ENCODE data around the gene CAPN8.
A peak's percentile ranks its signal among the peaks of the same experiment; 100 is the strongest.

CAPN8 gene

DNA sequence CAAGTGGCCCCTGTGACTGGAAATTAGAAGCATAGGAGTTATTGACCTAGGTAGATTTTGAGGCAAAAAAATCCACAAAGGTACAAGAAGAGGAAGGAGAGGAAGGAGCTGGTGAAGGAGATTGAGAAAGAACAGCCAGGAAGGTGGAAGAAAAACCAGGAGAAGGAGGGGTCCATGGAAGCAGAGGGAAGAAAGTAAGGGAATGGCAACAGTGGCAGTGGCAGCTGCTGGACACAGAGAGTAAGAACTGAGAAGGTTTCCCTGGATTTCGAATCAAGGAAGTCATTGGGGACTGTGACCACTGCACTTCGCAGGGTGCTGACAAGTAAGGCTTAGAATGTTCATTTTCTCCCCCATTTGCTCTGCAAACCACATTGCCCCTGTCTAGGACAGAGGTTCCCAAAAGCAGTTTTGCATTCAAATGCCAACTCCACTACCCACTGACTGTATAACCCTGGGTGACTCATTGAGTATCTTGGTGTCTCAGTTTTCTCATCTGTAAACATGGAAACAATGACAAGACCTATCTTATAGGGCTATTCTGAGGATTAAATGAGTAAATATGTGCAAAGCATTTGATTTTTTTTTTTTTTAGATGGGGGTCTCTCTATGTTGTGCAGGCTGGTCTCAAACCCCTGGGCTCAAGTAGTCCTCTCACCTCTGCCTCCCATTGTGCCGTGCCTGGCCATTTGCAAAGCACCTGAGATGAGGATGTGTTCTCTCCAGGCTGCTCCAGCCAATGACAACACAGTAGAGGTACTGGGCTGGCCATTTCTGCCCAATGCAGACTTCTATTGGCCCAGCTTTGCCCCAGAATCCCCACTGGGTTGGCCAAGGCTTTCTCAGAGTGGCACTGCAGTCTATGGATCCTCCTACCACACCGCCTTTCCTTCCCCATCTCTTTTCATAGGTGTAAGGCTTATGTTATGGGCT, 37.5 kb upstream of the CAPN8 start:
- no peak for DNase-seq (ENCODE audit: low spot score)

DNA sequence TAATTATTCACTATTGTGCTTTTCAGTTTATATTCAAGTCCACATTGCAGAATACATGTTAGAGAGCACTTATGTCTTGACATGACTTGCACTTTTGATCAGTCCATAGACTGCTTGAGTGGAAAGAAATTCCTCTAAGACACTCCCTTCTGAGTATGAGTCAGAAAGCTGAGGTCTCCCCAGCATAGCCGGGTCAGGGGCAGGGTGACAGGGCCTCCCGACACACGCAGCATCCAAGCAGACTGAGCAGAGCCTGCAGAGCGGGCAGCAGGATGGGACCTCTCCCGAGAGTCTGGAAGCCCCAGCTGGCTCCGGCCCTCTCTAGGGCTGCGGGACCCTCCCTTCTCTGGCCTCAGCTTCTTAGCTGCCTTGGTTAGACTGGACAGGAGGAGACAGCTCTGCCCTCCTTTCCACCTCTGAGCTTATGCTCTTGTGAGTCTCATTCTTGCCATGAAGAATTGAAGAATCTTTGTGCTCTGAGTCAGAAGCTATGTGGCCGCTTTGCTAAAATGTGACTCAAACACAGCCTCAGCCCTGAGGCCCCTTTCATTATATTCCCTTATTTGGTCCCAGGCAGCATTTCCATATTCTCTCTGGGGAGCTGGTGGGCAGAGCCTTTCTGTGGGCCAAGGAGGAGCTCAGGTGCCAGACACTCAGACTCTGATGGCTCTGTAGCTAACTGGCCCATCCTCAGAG, 35.6 kb upstream of the CAPN8 start:
- DNase-seq (ENCODE audit: low spot score): no peak

DNA sequence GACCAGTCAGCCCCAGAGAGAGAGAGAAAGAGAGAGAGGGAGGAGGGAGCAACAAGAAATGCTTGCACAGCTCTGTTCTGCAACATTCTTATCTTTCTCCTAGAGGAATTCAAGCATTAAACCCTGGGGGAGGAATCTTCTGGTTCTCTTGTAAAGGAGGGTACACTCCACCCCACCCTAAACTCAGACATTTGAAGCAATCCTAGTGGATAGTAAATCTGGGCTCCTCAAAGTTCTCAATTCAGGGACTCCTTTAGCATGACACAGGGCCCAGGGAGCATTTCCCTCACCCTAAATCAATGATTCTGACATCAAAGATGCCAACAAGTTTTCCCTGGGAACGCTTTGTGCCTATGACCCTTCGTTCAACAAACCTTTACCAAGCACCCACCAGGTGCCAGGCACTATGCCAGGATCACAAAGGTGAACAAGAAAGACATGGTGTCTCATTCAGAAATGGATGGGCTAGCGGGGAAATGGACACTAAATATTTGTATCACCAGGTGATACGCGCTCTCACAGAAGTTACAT, 35.0 kb upstream of the CAPN8 start:
- DNase-seq (ENCODE audit: low spot score): no peak

DNA sequence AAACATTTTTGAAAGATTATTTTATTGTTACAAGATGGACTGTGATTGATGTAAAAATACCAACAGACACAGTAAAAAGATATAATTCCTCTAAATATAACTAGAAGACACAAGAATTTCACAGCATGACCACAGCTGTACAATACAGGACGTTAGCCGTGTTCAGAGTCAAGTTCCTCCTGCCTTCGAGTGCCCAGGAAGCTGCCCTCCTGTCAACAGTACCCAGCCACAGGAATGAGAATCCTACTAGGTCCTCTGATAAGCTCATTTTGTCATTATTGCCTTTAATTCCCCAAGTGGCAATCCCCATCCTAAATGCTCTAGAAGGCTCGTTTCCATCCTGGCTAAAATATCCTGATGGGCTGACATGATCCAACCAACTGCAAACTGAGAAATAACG, 30.4 kb upstream of the CAPN8 start:
- DNase-seq (ENCODE audit: low spot score): no peak

- DNase-seq (ENCODE audit: low spot score): no peak
Observed at GRCh38 chr1:223695014-223695548, 29.6 kb upstream of the CAPN8 start.

DNA sequence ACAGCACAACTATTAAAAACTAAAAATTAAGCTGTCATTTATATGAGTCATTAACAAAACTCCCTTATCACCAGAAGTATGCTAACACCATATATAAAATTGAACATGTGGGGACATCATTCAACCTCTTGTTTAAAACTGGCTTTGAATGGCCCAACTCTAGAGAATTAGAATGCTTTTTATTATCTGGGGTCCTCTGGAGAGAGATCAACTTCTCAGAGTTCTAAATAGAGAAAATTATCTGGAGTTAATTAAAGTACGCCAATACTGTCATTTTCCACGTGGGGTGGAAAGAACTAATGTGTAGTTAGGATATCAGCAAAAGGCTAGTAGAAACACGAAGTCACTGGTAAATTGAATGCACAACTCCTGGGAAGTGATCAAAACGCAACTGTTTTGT, 25.6 kb upstream of the CAPN8 start:
- no peak for DNase-seq (ENCODE audit: low spot score)

- no peak for DNase-seq (ENCODE audit: low spot score)
Observed at GRCh38 chr1:223684488-223684792, 18.9 kb upstream of the CAPN8 start.

- peak; percentile 26 for DNase-seq (ENCODE audit: low spot score)
Observed at GRCh38 chr1:223683586-223684487, 18.3 kb upstream of the CAPN8 start.

GRCh38 chr1:223682502-223682901, 17.0 kb upstream of the CAPN8 start:
- no peak for DNase-seq (ENCODE audit: low spot score)

GRCh38 chr1:223680188-223680587, 14.7 kb upstream of the CAPN8 start:
- no peak for DNase-seq (ENCODE audit: low spot score)

DNA sequence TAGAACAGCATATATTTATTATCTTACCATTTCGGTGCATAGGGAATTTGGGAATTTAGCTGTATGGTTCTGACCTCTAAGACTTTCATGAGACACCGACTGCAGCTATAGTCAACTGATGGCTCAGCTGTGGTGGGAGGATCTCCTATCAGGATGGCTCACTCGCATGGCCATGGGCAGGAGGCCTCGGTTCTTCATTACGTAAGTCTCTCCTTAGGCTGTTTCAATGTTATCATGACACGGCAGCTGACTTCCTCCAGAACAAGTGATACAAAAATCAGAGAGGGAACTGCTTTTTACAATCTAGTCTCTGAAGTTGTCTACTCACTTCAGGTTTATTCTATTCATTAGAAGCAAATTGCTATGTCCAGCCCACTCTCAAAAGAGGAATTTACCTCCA, 13.3 kb upstream of the CAPN8 start:
- DNase-seq (ENCODE audit: low spot score): no peak

DNA sequence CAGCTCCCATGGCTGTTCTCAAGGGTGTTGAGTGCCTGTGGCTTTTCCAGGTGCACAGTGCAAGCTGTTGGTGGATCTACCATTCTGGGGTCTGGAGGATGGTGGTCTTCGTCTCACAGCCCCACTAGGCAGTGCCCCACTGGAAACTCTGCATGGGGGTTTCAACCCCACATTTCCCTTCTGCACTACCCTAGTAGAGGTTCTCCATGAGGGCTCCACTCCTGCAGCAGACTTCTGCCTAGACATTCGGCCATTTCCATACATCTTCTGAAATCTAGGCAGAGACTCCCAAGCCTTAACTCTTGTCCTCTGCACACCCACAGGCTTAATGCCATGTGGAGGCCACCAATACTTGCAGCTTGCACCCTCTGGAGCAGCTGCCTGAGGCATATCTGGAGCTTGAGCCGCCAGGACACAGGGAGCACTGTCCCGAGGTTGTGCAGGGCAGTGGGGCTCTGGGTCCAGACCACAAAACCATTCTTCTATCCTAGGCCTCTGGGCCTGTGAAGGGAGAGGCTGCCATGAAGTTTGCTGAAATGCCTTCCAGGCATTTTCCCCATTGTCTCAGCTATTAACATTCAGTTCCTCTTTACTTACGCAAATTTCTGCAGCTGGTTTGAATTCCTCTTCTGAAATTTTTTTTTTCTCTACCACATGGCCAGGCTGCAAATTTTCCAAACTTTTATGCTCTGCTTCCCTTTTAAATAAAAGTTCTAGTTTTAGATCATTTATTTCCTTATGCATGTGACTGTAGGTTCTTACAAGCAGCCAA, 8.8 kb upstream of the CAPN8 start:
- DNase-seq (ENCODE audit: low spot score): no peak

GRCh38 chr1:223670458-223671159, 5.1 kb upstream of the CAPN8 start:
- DNase-seq (ENCODE audit: low spot score): peak; percentile 27

GRCh38 chr1:223669003-223669795, 3.7 kb upstream of the CAPN8 start:
- DNase-seq (ENCODE audit: low spot score): no peak

- DNase-seq (ENCODE audit: low spot score): no peak
Observed at GRCh38 chr1:223667484-223668182, 2.1 kb upstream of the CAPN8 start.

DNA sequence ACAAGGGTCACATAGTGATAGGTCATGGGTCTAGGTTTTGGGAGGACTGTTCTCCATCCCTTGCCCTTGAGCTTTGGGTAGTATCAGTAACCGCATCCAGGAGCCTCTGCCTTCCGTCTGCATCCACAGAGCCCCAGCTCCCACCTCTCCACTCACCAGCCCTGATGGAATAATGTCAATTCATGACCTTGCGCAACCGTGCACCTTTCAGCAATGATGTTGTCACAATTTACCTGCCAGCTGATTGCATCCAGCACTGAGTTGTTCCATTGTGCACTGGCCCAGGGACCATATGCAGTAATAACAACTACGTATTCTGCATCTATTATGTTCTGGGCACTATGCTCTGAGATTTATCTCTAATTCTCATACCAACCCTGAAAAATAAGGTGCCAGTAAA, 1.4 kb downstream of the CAPN8 start:
- DNase-seq (ENCODE audit: low spot score): no peak

- DNase-seq (ENCODE audit: low spot score): no peak
Observed at GRCh38 chr1:223662943-223663342, 2.6 kb downstream of the CAPN8 start.

DNA sequence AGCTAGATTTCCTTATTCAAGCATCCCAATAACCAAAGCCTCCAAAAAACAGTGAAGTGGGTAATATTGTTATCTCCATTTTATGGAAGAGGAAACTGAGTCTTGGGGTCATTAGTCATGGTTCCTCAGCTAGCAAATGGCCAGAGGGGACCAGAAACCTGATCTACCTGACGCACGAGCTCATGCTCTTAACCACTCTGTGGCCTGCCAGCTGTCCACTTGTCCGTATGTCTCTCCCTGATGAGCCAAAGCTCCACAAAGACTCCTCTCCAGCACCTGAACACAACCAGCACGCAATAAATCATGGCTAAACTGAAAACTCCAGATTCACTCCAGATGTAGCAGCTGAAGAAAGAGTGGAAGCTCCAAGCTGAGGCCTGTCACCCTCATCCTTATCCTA, 5.8 kb downstream of the CAPN8 start:
- no peak for DNase-seq (ENCODE audit: low spot score)

DNA sequence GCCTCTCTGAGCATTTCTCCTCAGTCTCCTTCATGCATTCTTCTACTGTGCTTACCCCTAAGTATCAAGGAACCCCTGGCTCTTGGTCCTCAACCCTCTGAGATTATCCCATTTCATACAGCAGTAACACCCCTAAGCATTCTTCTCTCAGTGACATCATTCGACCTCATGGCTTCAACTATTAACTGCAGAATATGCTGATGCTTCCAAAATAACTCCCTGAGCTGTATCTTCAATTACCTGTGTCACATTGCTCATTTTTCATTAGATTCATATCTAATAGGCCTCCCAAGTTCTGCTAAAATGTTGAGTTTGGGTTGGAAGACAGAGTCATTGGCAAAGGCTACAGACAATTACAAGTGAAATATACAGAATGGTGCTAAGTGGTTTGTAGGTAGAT, 7.5 kb downstream of the CAPN8 start:
- DNase-seq (ENCODE audit: low spot score): no peak

Data from pons (tissue), 1 donor.